WTC11 (cell line): ENCODE measurements around the gene PRDM15. TPM values are rescaled to one million over a fixed set of nuclear protein-coding genes. Genes with fewer than 3 reads are reported as not detected.

Experiments used
- ATAC-seq: fragments of 200-7000 bp; cut with Tn5 transposase; 2 replicates; pipeline ENCODE4 v1.10.0; 2021; ENCODE audit warnings: mild to moderate bottlenecking, moderate library complexity
- CTCF ChIA-PET: fragments of 300-600 bp; sonication (Branson Sonifier 250); formaldehyde crosslinking; loops from one replicate; lab custom pipeline; 2021; ENCODE audit warnings: antibody characterized with exemption; lab: Charles Lee
- POLR2A ChIA-PET: fragments of 350-600 bp; sonication (Branson Sonifier 250); formaldehyde crosslinking; loops from one replicate; lab custom pipeline; 2021; ENCODE audit warnings: antibody characterized with exemption; lab: Charles Lee
- DNase-seq: peaks from one replicate; pipeline ENCODE4 v3.0.0; 2021; ENCODE audit warnings: low spot score
- H3K27ac Mint-ChIP-seq: 2 replicates; pipeline ENCODE4 v1.8.0; 2021; ENCODE audit warnings: mixed read lengths
- H3K27me3 Mint-ChIP-seq: 2 replicates; pipeline ENCODE4 v1.8.0; 2021; ENCODE audit warnings: low read depth, mild to moderate bottlenecking, moderate library complexity, mixed read lengths
- H3K36me3 Mint-ChIP-seq: 2 replicates; pipeline ENCODE4 v1.8.0; 2021; ENCODE audit warnings: mixed read lengths
- H3K4me1 Mint-ChIP-seq: 2 replicates; pipeline ENCODE4 v1.8.0; 2022; ENCODE audit warnings: mixed read lengths
- H3K4me3 Mint-ChIP-seq: 2 replicates; pipeline ENCODE4 v1.8.0; 2021; ENCODE audit warnings: mild to moderate bottlenecking, moderate library complexity, mixed read lengths
- H3K9me3 Mint-ChIP-seq: 2 replicates; pipeline ENCODE4 v1.8.0; 2021; ENCODE audit warnings: mixed read lengths
- CBFB ChIP-seq: sonication (generic); formaldehyde crosslinking; IDR thresholded peaks from 2 replicates; pipeline ENCODE4 v1.8.1; 2022; ENCODE audit warnings: mild to moderate bottlenecking, low read depth, missing genetic modification reagents
- EMX1 ChIP-seq: fragments of 250-450 bp; sonication (Bioruptor Pico); IDR thresholded peaks from 2 replicates; pipeline ENCODE4 v1.8.0; 2021; ENCODE audit warnings: mild to moderate bottlenecking
- GABPB1 ChIP-seq: sonication (generic); formaldehyde crosslinking; IDR thresholded peaks from 2 replicates; pipeline ENCODE4 v1.8.1; 2023; ENCODE audit warnings: mild to moderate bottlenecking, missing genetic modification reagents
- MXD4 ChIP-seq: fragments of 250-450 bp; sonication (Bioruptor Pico); IDR thresholded peaks from 2 replicates; pipeline ENCODE4 v1.8.0; 2021; ENCODE audit warnings: mild to moderate bottlenecking, moderate library complexity, borderline replicate concordance
- MYBL2 ChIP-seq: sonication (generic); formaldehyde crosslinking; IDR thresholded peaks from 2 replicates; pipeline ENCODE4 v1.8.1; 2023; ENCODE audit warnings: mild to moderate bottlenecking, moderate library complexity, missing genetic modification reagents
- NFATC4 ChIP-seq: fragments of 250-450 bp; sonication (Bioruptor Pico); IDR thresholded peaks from 2 replicates; pipeline ENCODE4 v1.9.0; 2021; ENCODE audit warnings: mild to moderate bottlenecking
- NR3C1 ChIP-seq: sonication (generic); formaldehyde crosslinking; conservative IDR thresholded peaks from 2 replicates; pipeline ENCODE4 v1.8.1; 2023; ENCODE audit warnings: low read depth, mild to moderate bottlenecking, missing genetic modification reagents
- PRRX2 ChIP-seq: fragments of 250-450 bp; sonication (Bioruptor Pico); IDR thresholded peaks from 2 replicates; pipeline ENCODE4 v1.8.0; 2021; ENCODE audit warnings: mild to moderate bottlenecking
- SP1 ChIP-seq: sonication (generic); formaldehyde crosslinking; conservative IDR thresholded peaks from 2 replicates; pipeline ENCODE4 v1.8.1; 2022; ENCODE audit warnings: missing genetic modification reagents
- TEAD4 ChIP-seq: sonication (generic); formaldehyde crosslinking; IDR thresholded peaks from 2 replicates; pipeline ENCODE4 v1.8.0; 2022; ENCODE audit warnings: mild to moderate bottlenecking, missing genetic modification reagents
- ZNF138 ChIP-seq: sonication (generic); formaldehyde crosslinking; conservative IDR thresholded peaks from 2 replicates; pipeline ENCODE4 v1.8.1; 2022; ENCODE audit warnings: mild to moderate bottlenecking, moderate library complexity, missing genetic modification reagents
- ZNF232 ChIP-seq: sonication (generic); formaldehyde crosslinking; IDR thresholded peaks from 2 replicates; pipeline ENCODE4 v1.8.0; 2022; ENCODE audit warnings: mild to moderate bottlenecking, missing genetic modification reagents
- ZNF396 ChIP-seq: fragments of 250-450 bp; sonication (Bioruptor Pico); IDR thresholded peaks from 2 replicates; pipeline ENCODE4 v1.8.0; 2021; ENCODE audit warnings: mild to moderate bottlenecking, moderate library complexity, borderline replicate concordance
- ZNF423 ChIP-seq: fragments of 250-450 bp; sonication (Bioruptor Pico); IDR thresholded peaks from 2 replicates; pipeline ENCODE4 v2.1.2; 2022; ENCODE audit warnings: mild to moderate bottlenecking, moderate library complexity
- total RNA-seq: library from RNA; stranded (reverse); gene quantifications from 3 replicates; pipeline ENCODE4 v1.2.3, GENCODE V29; 2021
- TF ChIP-seq, protein P1 (sequence below): sonication (generic); formaldehyde crosslinking; IDR thresholded peaks from 2 replicates; pipeline ENCODE4 v1.8.1; 2022; ENCODE audit warnings: low read depth, mild to moderate bottlenecking, moderate library complexity, missing genetic modification reagents, borderline replicate concordance
- TF ChIP-seq, protein P2 (sequence below): fragments of 250-450 bp; sonication (Bioruptor Pico); IDR thresholded peaks from 2 replicates; pipeline ENCODE4 v1.9.0; 2021; ENCODE audit warnings: mild to moderate bottlenecking
- TF ChIP-seq, protein P3 (sequence below): sonication (generic); formaldehyde crosslinking; IDR thresholded peaks from 2 replicates; pipeline ENCODE4 v1.8.1; 2023; ENCODE audit warnings: mild to moderate bottlenecking, missing genetic modification reagents, moderate library complexity
- TF ChIP-seq, protein P4 (sequence below): sonication (generic); formaldehyde crosslinking; IDR thresholded peaks from 2 replicates; pipeline ENCODE4 v1.8.0; 2022; ENCODE audit warnings: mild to moderate bottlenecking, missing genetic modification reagents
- TF ChIP-seq, protein P5 (sequence below): sonication (generic); formaldehyde crosslinking; IDR thresholded peaks from 2 replicates; pipeline ENCODE4 v1.8.0; 2022; ENCODE audit warnings: missing genetic modification reagents
- TF ChIP-seq, protein P6 (sequence below): sonication (generic); formaldehyde crosslinking; IDR thresholded peaks from 2 replicates; pipeline ENCODE4 v1.8.0; 2023; ENCODE audit warnings: mild to moderate bottlenecking, missing genetic modification reagents
- TF ChIP-seq, protein P7 (sequence below): sonication (generic); formaldehyde crosslinking; IDR thresholded peaks from 2 replicates; pipeline ENCODE4 v1.8.1; 2023; ENCODE audit warnings: mild to moderate bottlenecking, missing genetic modification reagents, moderate library complexity

Gene PRDM15
- total RNA-seq, 1 experiment from 2014 or later = 12.9 TPM

DNA sequence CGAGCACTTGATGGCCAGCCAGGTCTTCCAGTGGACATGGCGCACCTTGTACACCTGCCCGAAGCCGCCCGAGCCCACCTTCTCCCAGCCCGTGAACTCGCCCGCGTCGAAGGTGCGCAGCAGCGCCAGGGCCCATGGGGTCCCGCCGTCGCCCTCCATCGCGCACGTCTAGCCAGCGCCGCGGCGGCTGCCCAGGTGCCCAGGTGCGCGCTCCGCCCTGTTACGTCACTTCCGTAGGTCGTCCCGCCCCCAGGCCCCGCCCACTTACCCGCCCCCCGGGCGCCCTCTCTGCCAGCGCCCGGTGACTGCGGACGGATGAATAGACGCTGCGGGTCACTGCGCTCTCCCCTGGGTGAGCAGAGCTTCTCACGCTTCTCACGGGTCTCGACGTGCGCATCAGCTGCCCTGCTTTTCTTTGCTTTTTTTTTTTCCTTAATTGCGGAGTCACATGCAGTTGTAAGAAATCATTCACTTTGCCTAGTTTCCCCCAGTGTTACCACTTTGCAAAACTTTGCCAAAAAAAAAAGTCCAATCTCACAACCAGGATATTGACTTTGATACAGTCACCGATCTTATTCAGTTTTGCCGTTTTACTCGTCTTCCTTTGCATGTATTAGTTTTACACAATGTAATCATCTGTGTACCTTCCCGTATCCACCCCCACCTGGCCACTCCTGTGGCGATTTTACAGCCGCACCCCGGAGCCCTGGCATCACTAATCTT, 112.1 kb downstream of the PRDM15 start, which contains the start of gene RIPK4 (continued):
- TF ChIP-seq NR3C1 (CRISPR knock-in tag) = no peak
- TF ChIP-seq SP1 (CRISPR knock-in tag) = peak; percentile 85
- TF ChIP-seq, protein P1, sequence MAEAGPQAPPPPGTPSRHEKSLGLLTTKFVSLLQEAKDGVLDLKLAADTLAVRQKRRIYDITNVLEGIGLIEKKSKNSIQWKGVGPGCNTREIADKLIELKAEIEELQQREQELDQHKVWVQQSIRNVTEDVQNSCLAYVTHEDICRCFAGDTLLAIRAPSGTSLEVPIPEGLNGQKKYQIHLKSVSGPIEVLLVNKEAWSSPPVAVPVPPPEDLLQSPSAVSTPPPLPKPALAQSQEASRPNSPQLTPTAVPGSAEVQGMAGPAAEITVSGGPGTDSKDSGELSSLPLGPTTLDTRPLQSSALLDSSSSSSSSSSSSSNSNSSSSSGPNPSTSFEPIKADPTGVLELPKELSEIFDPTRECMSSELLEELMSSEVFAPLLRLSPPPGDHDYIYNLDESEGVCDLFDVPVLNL (CRISPR knock-in tag) = no peak
- TF ChIP-seq MYBL2 (CRISPR knock-in tag) = 0 out of 2 replicates have a peak, but pooled peaks have one; percentile 21

DNA sequence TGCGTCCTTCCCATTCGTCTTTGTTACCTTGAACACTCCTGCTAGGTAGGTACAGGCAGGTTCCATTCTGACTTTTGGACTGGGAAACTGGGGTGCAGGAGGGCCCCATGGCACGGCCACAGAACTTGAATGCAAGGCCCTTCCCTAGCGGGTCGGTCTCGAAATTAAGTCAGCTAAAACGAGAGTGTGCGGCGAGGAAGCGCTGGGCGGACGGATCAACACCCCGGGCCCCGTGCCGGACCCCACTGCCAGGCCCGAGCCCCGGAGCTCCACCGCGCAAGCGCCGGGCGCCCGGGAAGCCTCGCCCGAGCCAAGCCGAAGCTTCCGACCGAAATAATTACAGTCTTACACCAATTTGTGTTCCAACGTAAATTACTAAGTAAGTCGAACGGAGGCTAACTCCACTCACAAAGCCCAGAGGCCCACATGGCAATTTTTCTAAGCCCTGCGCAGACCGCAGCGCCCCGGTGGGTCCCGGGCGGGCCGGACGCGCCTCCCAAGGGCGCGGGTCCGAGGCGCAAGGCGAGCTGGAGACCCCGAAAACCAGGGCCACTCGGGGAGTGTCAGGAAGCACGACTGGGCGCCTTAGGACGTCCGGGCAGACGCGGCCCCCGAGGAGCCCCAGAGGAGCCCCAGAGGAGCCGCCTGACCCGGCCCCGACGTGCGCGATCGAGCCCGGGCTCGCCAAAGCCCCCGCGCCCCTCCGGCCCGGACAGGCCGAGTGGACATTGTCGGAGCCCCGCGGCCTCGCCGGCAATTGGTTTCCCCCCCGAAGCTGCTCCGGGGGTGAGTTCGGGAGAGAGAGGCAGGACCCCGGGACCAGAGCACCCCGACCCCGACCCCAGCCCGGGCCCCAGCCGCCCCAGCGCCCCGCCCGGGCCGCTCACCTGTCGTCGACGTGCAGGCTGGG, 112.9 kb downstream of the PRDM15 start:
- Mint-ChIP-seq H3K4me3 (peak overlapping the region; percentile 83), H3K36me3 (no peaks in the 10 kb centered on the region), H3K27ac (no peak overlapping the region), H3K4me1 (peaks cover 80% of the 10 kb centered on the region), H3K9me3 (no peaks in the 10 kb centered on the region), H3K27me3 (peaks cover 89% of the 10 kb centered on the region)
- DNase-seq (no peak), ATAC-seq (no peak)
- POLR2A ChIA-PET = no interaction called here
- TF ChIP-seq, protein P2, sequence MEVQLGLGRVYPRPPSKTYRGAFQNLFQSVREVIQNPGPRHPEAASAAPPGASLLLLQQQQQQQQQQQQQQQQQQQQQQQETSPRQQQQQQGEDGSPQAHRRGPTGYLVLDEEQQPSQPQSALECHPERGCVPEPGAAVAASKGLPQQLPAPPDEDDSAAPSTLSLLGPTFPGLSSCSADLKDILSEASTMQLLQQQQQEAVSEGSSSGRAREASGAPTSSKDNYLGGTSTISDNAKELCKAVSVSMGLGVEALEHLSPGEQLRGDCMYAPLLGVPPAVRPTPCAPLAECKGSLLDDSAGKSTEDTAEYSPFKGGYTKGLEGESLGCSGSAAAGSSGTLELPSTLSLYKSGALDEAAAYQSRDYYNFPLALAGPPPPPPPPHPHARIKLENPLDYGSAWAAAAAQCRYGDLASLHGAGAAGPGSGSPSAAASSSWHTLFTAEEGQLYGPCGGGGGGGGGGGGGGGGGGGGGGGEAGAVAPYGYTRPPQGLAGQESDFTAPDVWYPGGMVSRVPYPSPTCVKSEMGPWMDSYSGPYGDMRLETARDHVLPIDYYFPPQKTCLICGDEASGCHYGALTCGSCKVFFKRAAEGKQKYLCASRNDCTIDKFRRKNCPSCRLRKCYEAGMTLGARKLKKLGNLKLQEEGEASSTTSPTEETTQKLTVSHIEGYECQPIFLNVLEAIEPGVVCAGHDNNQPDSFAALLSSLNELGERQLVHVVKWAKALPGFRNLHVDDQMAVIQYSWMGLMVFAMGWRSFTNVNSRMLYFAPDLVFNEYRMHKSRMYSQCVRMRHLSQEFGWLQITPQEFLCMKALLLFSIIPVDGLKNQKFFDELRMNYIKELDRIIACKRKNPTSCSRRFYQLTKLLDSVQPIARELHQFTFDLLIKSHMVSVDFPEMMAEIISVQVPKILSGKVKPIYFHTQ (CRISPR knock-in tag) = no peak
- TF ChIP-seq CBFB (CRISPR knock-in tag) (no peak), ZNF423 (CRISPR knock-in tag) (no peak), MXD4 (no peak), TEAD4 (no peak), ZNF232 (no peak), ZNF396 (CRISPR knock-in tag) (no peak), PRRX2 (CRISPR knock-in tag) (no peak), NFATC4 (CRISPR knock-in tag) (no peak), ZNF138 (CRISPR knock-in tag) (no peak), GABPB1 (CRISPR knock-in tag) (no peak), EMX1 (CRISPR knock-in tag) (no peak)
- TF ChIP-seq, protein P3, sequence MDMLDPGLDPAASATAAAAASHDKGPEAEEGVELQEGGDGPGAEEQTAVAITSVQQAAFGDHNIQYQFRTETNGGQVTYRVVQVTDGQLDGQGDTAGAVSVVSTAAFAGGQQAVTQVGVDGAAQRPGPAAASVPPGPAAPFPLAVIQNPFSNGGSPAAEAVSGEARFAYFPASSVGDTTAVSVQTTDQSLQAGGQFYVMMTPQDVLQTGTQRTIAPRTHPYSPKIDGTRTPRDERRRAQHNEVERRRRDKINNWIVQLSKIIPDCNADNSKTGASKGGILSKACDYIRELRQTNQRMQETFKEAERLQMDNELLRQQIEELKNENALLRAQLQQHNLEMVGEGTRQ = no peak
- TF ChIP-seq, protein P4, sequence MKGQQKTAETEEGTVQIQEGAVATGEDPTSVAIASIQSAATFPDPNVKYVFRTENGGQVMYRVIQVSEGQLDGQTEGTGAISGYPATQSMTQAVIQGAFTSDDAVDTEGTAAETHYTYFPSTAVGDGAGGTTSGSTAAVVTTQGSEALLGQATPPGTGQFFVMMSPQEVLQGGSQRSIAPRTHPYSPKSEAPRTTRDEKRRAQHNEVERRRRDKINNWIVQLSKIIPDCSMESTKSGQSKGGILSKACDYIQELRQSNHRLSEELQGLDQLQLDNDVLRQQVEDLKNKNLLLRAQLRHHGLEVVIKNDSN (CRISPR knock-in tag) = no peak
- TF ChIP-seq, protein P5, sequence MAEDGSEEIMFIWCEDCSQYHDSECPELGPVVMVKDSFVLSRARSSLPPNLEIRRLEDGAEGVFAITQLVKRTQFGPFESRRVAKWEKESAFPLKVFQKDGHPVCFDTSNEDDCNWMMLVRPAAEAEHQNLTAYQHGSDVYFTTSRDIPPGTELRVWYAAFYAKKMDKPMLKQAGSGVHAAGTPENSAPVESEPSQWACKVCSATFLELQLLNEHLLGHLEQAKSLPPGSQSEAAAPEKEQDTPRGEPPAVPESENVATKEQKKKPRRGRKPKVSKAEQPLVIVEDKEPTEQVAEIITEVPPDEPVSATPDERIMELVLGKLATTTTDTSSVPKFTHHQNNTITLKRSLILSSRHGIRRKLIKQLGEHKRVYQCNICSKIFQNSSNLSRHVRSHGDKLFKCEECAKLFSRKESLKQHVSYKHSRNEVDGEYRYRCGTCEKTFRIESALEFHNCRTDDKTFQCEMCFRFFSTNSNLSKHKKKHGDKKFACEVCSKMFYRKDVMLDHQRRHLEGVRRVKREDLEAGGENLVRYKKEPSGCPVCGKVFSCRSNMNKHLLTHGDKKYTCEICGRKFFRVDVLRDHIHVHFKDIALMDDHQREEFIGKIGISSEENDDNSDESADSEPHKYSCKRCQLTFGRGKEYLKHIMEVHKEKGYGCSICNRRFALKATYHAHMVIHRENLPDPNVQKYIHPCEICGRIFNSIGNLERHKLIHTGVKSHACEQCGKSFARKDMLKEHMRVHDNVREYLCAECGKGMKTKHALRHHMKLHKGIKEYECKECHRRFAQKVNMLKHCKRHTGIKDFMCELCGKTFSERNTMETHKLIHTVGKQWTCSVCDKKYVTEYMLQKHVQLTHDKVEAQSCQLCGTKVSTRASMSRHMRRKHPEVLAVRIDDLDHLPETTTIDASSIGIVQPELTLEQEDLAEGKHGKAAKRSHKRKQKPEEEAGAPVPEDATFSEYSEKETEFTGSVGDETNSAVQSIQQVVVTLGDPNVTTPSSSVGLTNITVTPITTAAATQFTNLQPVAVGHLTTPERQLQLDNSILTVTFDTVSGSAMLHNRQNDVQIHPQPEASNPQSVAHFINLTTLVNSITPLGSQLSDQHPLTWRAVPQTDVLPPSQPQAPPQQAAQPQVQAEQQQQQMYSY = no peak
- TF ChIP-seq, protein P6, sequence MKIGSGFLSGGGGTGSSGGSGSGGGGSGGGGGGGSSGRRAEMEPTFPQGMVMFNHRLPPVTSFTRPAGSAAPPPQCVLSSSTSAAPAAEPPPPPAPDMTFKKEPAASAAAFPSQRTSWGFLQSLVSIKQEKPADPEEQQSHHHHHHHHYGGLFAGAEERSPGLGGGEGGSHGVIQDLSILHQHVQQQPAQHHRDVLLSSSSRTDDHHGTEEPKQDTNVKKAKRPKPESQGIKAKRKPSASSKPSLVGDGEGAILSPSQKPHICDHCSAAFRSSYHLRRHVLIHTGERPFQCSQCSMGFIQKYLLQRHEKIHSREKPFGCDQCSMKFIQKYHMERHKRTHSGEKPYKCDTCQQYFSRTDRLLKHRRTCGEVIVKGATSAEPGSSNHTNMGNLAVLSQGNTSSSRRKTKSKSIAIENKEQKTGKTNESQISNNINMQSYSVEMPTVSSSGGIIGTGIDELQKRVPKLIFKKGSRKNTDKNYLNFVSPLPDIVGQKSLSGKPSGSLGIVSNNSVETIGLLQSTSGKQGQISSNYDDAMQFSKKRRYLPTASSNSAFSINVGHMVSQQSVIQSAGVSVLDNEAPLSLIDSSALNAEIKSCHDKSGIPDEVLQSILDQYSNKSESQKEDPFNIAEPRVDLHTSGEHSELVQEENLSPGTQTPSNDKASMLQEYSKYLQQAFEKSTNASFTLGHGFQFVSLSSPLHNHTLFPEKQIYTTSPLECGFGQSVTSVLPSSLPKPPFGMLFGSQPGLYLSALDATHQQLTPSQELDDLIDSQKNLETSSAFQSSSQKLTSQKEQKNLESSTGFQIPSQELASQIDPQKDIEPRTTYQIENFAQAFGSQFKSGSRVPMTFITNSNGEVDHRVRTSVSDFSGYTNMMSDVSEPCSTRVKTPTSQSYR (CRISPR knock-in tag) = no peak
- TF ChIP-seq, protein P7, sequence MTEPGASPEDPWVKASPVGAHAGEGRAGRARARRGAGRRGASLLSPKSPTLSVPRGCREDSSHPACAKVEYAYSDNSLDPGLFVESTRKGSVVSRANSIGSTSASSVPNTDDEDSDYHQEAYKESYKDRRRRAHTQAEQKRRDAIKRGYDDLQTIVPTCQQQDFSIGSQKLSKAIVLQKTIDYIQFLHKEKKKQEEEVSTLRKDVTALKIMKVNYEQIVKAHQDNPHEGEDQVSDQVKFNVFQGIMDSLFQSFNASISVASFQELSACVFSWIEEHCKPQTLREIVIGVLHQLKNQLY (CRISPR knock-in tag) = no peak
- CTCF ChIA-PET = interaction anchor here (1.2 to 14.5 kb wide), 4 partner anchors 12 to 355 kb away, joined by 3 to 207 read pairs (median 42); no protein-coding TSS in a partner anchor
